NB4 (cell line): ENCODE results near the gene FAM229B.
"Not testable (repeated sequence)": the region's sequence is repeated elsewhere in the genome, so short reads cannot be mapped to it uniquely, and the experiment has no call there.

Source experiments
- CTCF ChIP-seq: IDR thresholded peaks from one replicate; pipeline ENCODE4 v1.5.1; 2012; ENCODE audit warnings: low read depth, low read length
- MYC ChIP-seq: IDR thresholded peaks from 2 replicates; pipeline ENCODE4 v1.6.1; 2011; ENCODE audit warnings: low read depth, low read length
- POLR2A ChIP-seq: IDR thresholded peaks from 2 replicates; pipeline ENCODE4 v1.6.1; 2011; ENCODE audit warnings: mild to moderate bottlenecking; ENCODE audit not compliant: insufficient read length; ENCODE audit errors: extremely low read depth
- TF ChIP-seq, protein P1 (sequence below): IDR thresholded peaks from 2 replicates; pipeline ENCODE4 v1.6.1; 2011; ENCODE audit warnings: low read depth, low read length

GRCh38 chr6:112051251-112051740, 36.1 kb upstream of the FAM229B start:
- not testable (repeated sequence) for TF ChIP-seq POLR2A, CTCF, MYC
- TF ChIP-seq, protein P1, sequence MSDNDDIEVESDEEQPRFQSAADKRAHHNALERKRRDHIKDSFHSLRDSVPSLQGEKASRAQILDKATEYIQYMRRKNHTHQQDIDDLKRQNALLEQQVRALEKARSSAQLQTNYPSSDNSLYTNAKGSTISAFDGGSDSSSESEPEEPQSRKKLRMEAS: not testable (repeated sequence)
